HG02763 (cell line): ENCODE results near the gene GAS2L1.

Experiments
- ATAC-seq: cut with Tn5 transposase; IDR thresholded peaks from one replicate; pipeline ENCODE4 v1.9.1; 2021; ENCODE audit warnings: mild to moderate bottlenecking, moderate library complexity; ENCODE audit not compliant: unreplicated experiment

GAS2L1 gene

DNA sequence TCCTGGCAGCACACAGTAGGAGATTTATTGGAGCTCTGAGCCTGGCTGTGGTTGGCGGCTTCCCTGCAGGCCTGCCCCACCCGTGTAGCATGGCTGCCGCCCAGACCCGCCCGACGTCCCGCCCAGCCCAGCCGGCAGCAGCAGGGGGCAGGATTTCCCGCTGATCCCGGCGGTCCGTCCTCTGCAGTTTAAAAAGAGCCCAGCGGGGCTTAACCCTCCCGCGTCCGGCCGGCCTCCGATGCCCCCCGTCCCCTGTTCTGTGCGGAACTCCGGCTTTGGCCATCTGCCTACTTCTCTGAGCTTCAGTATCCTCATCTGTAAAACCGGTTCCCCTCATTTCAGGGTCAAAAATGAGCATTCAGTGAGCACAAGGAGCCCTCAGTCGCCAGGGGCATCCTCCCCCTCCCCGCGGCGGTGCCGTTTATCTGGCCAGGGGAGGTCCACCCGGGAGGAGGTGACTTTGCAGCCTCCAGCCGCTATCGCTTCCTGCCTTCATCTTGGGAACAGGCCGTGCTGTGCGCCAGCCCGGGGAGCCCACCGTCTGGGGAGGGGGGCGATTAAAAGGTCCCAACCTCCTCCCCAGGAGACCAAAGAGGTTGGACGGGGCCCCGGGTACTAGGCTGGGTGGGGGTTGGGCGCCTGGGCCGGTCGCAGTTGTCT, at the start of gene GAS2L1:
Gene GAS2L1, plus strand, starts transcription at position 476 of the 660 bp plus-strand sequence. CDS start 1,456 bp downstream, outside the sequence.
- ATAC-seq = no peak

DNA sequence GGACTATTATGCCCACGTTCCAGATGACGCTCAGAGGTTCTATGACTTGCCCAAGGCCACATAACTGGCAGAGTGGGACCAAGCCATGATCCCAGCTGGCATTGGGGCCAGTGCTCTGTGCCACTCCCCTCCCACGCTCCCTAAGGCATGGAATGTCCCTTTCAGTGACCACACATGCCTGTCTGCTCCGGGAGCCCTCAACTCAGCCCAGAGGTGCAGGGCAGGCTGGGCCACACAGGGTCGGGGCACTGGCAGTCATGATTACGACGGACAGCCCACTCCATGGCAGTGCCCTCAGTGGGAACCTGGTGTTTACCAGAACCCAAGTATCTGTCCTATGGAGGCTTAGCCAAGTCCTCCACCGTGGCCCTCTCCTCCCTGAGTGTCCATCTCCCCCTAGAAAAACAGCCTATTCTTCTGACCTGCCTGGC, 48.7 kb upstream of the GAS2L1 start:
- ATAC-seq = no peak

DNA sequence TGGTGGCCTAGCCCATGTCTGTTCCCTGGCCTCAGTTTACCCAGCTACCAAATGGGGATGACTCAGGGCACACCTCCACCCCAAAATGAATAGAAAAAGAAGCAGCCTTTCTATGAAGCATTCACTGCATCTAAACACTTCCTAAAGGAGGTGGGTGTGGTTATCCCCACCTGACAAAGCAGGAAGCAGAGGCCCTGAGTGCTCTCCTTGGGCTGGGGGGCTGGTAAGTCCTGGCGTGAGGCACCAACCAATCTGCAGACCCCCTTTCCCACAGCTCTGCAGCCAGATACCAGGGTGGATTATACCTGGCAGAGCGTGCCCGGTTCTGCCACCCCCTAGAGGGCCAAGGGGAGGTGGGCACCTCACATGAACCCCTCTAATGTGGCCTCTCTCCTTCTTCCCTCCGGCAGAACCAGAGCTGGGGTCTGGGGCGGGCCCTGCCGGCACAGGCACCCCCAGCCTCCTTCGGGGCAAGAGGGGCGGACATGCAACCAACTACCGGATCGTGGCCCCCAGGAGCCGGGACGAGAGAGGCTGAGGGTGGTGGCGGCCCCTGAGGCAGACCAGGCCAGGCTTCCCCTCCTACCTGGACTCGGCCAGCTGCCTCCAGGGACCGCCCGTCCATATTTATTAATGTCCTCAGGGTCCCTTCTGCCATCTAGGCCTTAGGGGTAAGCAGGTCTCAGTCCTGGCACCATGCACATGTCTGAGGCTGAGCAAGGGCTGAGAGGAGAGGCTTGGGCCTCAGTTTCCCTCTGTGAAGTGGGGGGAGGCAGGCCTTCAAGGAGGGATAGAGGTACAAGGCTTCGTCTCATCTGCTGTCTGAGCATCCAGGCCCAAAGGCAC, 47.8 kb upstream of the GAS2L1 start:
- ATAC-seq = no peak

DNA sequence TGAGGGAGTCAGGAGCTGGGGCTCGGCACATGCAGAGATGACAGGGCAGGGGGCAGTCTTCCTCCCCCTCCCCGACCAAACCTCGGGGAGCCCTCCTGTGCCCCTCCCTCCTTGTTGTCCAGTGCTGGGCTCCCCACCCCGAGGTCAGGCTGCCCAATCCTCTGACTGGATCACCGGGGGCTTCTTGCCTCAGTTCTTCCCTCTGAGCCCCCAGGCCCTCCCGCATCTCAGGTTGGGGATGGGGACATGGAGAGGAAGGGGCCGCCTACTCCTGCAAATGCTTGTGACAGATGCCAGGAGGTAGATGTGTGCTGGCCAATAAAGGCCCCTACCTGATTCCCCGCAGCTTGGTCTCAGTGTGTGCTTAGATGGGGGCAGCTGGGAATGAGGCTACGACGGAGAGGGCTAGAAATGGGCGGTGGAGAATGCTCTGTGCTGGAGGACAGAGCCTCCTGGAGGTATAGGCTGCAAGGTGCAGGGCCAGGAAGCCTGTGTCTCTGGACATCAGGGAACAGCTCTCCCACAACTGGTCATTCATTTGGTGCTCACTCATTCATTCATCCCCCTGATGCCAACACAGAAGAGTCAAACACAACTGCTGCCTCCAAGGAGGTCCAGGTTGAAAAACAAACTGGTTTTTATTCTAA, 47.1 kb upstream of the GAS2L1 start:
- ATAC-seq = no peak

DNA sequence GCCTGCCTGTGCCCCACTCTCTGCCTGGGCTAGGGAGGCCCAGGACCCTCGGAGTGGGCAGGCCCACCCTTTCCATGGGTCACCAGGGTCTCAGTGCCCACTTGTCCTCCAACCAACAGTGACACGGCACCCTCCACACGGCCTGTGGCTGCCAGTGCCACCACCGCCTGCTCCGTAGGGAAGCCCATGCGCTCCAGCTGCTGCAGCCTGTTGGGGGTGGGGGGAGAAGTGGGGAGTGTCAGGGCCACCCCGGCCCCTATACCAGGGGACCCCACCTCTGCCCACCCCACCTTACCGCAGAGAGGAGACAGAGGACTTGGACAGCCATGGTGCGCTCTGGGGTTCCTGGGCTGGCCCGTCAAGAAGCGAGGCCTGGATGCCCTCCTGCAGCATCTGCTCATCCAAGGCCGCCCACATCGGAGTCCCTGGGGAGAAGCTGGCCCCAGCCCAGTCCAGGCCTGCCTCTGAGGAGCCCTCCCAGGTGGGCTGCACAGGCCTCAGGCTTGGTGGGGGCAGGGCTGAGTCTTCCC, 46.4 kb upstream of the GAS2L1 start:
- ATAC-seq = no peak

DNA sequence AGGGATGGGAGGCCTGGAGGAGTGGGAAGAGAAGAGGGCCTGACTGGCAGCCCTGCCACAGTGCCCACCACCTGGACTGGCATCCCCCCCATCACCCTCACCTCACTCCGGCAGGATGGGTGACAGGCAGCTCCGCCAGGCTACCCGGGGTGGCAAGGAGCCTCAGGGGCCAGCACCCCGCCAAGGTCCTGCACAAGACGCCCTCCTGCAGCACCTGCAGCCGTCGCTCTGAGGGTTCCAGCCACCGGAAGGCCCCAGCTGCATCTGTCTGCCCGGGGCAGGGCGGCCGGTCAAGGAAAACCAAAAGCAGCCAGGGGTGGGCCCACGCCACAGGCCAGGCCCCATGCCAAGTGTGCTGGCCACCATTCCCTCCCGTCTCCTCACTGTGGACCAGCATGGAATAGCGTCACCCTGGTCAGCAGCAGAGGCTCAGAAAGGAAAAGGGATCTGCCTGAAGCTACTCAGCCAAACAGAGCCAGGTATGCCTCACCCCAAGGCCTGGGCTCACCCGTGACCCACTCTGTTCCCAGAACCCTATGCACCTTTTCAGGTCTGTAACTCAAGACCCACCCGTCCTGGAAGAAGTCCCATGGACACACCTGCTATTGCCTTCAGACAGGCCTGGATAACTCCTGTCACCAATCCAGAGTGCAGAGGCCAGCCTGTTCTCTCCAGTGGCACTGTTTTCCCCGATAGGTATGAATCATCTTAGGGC, 45.7 kb upstream of the GAS2L1 start:
- ATAC-seq = no peak

DNA sequence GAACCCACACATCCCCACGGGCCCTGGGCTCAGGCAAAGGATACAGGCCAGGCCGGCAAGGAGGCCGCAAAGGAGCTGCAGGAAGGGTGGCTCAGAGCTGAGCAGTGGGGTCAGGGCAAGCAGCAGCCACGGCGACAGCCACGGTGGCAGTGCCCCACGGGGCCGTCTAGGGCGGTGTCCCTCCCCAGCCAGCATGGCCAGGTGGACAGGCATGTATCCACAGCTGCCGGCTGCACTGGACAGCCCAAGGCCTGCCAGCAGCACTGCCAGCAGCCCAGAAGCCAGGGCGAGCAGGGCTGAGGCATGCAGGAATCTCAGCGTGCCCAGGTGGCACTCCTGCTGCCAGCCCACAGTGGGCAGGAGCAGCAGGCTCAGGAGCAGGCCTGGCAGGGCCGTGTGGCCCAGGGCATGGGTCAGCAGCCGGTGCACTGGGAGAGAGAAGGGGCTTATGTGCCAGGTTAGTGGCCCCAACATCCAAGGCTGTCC, 42.6 kb upstream of the GAS2L1 start:
- no peak for ATAC-seq

DNA sequence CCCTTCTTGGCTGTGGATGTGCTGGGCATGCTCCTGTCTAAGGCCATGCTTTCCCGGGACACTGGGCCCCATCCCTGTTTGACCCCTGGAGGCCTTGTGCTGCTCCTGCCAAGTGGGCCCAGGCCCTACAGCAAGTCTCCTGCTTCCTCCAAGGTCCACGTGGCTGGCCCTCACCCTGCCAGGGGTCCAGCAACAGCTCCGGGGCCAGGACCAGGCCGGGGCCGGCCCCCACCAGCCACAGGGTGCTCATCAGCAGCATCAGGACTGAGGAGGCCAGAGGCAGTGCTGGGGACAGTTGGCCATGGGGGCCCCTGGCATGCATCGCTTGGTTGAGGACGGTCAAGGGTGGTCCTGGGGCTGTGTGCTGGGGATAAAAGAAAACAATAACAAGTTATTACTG, 41.1 kb upstream of the GAS2L1 start:
- no peak for ATAC-seq

DNA sequence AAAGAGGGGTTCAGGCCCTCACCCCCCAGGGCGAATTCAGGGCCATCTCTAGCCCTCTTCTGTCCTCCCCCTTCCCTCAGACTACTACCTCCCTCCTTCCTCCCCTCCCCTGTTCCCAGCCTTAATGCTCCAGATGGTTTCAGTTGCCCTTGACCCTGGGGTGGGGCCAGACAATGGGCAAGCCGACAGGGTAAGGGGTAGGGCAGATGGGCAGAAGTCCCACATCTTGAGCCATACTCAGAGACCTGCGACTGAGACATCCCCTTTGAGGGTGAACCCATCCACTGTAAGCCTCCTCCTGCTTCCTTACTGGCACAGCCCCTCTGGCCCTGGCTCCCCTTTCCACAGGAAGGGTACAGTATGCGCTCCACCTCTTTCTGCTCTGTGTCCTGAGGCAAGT, 40.5 kb upstream of the GAS2L1 start:
- no peak for ATAC-seq

DNA sequence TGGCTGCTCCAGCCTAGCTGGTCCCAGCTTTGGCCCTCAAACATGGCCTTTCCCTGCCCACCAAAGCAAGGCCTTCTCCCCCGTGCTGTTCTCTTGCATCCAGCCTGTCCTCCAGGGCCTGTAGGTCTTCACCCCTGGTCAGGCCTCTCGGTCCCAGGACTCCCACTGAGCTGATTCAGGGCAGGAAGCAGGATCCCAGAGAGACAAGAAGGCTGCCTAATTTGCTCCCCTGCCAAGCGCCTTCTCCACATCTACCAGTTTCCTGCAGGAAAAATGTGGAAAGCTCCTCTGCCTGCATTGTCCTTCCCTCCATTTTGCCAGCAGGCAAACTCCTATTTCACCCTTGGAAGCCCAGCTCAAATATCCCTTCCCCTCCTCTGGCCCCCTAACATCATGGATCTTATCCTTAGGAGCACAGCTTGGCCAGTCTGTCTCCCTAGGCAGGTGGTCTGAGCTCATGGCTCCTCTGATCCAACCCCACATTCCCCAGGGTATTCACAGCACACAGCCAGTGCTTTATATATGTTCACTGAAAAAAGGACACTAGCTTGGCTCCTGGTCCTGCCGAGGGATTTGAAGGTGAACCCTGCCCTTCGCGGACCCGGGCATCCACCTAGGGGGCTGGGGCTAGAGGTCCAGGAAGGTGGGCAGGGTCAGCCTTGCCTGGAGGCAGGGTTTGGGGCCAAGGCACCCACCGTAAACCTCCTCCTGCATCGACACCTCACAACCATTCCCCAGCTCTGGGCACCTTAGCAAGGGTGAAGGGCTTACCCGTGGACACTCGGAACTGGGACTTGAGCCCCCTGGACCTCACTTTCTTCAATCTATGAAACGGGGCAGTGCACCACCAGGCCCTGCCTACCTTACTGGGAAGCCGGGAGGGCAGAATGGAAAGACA, 39.6 kb upstream of the GAS2L1 start:
- no peak for ATAC-seq

DNA sequence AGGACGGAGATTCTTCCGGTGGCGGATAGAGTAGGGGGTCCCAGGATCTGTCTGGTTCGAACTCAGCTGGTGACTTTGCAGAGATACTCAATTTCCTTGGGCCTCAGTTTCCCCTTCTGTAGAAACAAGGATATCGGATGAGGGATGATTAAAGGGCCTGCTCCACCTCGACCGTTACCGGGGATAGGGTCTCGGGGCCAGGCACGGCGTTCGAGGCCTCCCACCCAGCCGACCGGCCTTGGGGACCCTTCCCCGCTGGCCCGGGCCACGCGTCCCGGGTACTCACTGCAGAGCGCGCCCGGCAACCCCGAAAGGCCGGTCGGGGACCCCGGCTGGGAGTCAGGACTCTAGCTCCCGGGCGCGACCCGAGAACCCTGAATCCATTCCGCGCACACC, 39.0 kb upstream of the GAS2L1 start:
- ATAC-seq = no peak

DNA sequence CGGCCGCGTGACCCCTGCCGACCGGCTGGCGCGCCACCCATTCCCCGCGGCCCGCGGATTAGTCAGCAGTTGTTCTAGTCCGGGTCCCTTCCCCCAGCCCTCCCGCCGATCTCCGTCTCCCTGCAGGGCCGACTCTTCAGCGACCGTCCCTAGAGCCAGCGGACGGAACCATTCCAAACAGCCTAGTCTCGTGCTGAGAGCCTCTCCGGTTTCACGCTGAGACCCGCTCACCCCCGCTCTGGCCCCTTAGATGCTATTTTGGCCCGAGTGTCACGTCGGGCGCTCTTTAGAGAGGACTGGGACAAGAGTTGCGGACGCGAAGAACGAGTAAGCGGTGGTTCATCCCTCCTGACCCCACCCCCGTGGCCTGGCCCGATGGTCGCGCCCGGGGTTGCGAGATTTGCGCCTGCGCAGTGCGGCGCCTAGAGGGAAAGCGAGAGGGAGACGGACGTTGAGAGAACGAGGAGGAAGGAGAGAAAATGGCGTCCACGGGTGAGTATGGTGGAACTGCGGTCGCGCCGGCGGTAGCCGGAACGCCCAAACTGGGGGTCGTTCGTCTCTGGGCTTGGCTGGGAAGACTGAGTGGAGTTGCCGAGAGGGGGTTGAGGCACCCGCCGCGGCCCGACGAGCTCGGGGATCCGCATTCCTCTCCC, 38.5 kb upstream of the GAS2L1 start, which contains the start of the genes EWSR1 and RHBDD3:
Gene EWSR1, plus strand, starts transcription at position 411 of the 653 bp plus-strand sequence. Its CDS starts 69 bp downstream, at position 480.
Gene RHBDD3, minus strand, starts transcription at position 124 of the 653 bp plus-strand sequence. CDS start 2,355 bp downstream, outside the sequence.
- peak; percentile 76 for ATAC-seq

DNA sequence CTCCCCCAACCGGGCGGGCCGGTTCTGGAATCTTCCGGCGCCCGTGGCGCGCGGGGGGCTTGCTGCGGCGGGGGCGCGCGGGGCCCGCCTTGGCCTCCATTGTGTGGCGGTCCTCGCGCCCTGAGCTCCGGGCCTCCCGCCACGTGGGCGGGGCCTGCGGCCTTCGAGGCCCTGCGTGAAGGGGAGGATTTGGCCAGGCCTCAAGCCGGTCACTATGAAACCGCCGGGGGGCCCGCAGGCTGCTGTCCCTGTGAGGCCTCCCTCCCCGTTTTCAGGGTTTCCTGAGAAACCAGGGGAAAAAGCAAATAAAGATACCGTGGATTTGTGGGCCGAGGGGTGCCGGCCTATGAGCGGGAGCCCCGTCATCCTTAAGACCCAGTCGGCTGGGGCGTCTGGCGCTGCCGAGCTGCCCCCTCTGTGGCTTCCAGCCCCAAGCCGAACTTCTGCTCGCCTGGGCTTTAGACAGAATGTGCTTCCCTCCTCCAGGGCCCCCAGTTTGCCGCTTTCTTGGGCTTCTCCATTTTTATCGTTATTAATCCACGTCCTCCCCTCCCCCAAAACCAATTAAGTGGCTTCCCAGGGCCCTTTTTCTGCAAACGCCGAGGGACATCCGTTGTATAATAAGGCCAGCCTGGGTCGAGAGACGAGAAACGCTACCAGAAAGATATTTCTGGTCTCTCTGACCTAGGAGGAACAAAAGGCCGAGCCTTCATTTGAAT, 37.8 kb upstream of the GAS2L1 start:
- peak; percentile 25 for ATAC-seq

DNA sequence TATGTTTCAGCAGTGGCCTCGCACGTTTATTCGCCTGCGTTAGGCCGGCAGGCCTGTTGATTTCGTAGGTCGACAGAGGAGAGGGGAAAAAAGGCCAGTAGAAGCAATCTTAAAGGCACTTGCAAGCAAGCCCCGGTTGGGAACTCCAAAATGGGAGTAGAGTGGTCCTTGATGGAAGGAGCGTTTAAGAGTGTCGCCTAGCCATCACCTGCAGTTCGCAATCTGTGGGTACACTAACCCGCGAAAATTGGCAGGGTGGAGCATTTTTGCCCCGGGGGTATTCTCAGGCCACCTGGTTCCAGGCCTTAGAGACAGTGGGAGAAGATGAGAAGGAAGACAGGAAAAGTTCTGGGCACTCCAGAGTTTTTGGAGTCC, 37.2 kb upstream of the GAS2L1 start:
- ATAC-seq = no peak

DNA sequence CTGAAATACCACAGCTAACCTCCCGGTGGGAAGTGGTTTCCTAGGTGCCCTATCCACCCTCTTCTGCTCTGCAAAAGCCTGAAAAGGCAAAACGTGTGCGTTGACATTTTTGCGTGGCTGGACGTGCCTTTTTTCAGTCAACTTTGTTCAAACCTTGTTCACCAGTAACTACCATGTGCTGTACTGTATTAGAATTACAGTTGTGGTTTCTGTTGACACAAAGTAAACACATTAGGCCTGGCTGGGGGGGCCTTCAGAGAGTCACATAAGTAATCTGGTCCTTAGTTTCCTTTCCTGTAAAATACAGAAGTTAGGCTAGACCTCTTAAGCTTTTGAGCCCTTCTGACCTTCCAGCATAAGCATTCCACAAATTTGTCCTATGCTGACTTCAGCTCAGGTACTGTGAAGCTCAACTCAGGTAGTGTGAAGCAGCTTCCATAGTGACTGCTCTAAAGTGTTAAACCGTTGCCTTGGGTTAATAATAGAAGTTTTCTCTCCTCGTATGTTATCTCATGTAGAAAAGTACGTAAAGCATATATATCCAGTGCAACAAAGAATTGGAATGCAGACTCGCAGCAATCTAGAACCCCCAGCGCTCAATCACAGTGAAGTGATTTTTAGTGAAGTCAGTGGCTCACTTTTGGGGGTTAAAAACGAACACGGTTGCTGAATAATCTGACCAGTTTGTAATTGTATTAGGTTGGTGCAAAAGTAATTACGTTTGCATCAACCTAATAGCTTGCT, 36.5 kb upstream of the GAS2L1 start:
- ATAC-seq = no peak

DNA sequence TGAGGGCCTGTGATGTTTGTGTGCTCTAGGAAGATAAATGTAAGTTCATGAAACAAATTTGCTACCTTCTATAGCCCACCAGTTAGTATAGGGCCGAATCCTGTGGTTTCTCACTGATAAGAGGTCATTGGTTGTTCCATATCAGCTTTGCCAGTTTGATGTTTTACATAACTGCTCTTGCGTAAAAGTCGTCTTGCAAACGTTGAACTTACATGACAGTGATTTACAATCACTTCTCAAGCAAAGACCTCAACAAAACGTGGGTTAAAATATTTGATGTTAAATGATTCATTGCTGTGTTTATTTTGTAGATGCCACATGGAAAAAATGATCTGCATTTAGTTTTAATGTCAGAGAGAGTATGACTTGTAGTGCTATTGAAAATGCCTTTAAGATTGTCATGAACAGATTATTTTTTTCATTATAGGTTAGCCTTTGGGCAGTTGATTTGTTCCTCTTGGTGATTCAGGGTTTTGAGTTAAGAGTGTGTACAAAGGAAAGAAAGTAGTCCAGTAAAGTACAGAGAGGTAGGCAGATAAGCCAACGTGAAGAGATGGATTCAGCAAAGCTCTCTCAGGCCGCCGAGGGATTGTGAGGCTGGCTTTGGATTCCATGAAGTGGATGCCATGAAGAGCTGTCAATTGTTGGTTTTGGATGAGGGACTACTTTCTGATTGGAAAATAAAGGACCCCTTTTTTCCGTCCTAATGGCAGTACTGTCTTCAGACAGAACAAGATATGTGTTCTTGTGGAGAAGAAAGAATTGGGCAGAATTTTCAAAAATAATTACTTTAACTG, 35.8 kb upstream of the GAS2L1 start:
- ATAC-seq = no peak

DNA sequence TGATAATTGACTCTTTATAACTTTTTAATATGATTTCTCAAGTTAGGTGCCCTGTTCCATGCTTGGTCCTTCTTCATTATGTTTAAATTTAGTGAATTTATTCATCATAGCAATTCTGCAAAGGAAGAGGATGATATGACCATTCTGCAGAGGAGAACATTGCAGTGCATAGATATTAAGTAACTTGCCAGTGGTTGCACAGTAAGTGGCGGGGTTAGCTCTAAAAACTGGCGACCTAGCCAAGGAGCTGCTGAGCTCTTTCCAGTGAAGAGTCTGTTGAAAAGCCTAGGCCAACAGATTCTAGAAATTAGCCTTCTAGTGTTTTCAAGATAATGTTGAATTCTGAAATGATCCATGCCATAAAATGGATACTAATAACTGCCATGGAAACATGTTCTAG, 33.8 kb upstream of the GAS2L1 start:
- no peak for ATAC-seq
